HCT116 (cell line): ENCODE results near the gene NT5E.

Experiments
- CEBPB ChIP-seq: IDR thresholded peaks from 2 replicates; pipeline ENCODE4 v1.6.1; 2012; ENCODE audit warnings: low read depth
- EGR1 ChIP-seq: IDR thresholded peaks from 2 replicates; pipeline ENCODE4 v1.6.1; 2012; ENCODE audit warnings: low read depth
- ELF1 ChIP-seq: IDR thresholded peaks from 2 replicates; pipeline ENCODE4 v1.6.1; 2012; ENCODE audit warnings: low read depth, borderline replicate concordance
- EZH2 ChIP-seq: fragments of 200-600 bp; sonication (generic); IDR thresholded peaks from 2 replicates; pipeline ENCODE4 v1.6.1; 2017; ENCODE audit warnings: antibody characterized with exemption, mixed run types
- POLR2AphosphoS5 ChIP-seq: IDR thresholded peaks from 2 replicates; pipeline ENCODE4 v1.6.1; 2011; ENCODE audit warnings: mild to moderate bottlenecking, low read depth, low read length, moderate library complexity
- RAD21 ChIP-seq: IDR thresholded peaks from 2 replicates; pipeline ENCODE4 v1.6.1; 2012; ENCODE audit warnings: low read depth, mild to moderate bottlenecking
- SIN3A ChIP-seq: IDR thresholded peaks from 2 replicates; pipeline ENCODE4 v1.6.1; 2012; ENCODE audit warnings: low read depth
- YY1 ChIP-seq: IDR thresholded peaks from 2 replicates; pipeline ENCODE4 v1.6.1; 2011; ENCODE audit warnings: low read length, low read depth, moderate library complexity, mild to moderate bottlenecking; ENCODE audit not compliant: insufficient replicate concordance; ENCODE audit errors: extremely low read depth
- TF ChIP-seq, protein P1 (sequence below): IDR thresholded peaks from 2 replicates; pipeline ENCODE4 v1.6.1; 2012; ENCODE audit warnings: low read depth
- TF ChIP-seq, protein P2 (sequence below), 3 experiments: fragments of 200-600 bp in 1 of 3; sonication (generic) in 1 of 3; IDR thresholded peaks in 2 of 3; conservative IDR thresholded peaks in 1 of 3; 2 replicates each; pipeline ENCODE4 v1.5.1; 2012 to 2017; ENCODE audit warnings: low read depth in 2 of 3, low read length in 2 of 3, antibody characterized with exemption in 1 of 3, borderline replicate concordance in 1 of 3, control low read depth in 1 of 3, mild to moderate bottlenecking in 1 of 3, mixed read lengths in 1 of 3, mixed run types in 1 of 3, moderate library complexity in 1 of 3; ENCODE audit not compliant: insufficient read depth in 1 of 3

DNA sequence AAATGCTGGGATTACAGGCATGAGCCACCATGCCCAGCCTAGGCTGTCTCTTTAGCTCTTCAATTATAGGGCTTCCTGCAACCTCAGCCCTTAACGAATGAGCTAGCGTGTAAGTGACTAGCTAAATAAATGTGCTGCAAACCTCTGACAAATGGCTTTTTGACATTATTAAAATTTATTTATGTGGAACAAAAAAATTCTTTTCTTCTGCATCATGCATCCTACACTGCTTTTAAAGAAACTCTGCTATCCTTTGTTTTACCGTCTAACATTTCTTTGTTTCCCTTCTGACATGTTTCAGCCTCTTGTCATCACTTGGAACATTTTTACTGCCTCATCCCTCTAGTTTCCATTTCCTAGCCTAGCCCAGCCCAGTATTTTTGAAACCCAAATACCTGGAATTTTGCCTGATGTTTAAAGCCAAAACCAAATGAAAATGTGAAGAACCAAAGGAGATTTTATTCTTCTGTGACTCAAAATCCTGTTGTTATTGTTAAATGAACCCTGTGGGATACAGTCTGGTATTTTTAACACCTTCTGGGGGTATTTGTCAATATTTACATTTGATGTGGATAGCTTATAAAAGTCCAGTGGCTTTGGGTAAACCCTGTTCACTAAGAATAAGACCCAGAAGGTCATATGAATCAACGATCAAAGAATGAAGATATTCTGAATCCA is 9.5 kb downstream of the NT5E start:
- TF ChIP-seq, protein P1, sequence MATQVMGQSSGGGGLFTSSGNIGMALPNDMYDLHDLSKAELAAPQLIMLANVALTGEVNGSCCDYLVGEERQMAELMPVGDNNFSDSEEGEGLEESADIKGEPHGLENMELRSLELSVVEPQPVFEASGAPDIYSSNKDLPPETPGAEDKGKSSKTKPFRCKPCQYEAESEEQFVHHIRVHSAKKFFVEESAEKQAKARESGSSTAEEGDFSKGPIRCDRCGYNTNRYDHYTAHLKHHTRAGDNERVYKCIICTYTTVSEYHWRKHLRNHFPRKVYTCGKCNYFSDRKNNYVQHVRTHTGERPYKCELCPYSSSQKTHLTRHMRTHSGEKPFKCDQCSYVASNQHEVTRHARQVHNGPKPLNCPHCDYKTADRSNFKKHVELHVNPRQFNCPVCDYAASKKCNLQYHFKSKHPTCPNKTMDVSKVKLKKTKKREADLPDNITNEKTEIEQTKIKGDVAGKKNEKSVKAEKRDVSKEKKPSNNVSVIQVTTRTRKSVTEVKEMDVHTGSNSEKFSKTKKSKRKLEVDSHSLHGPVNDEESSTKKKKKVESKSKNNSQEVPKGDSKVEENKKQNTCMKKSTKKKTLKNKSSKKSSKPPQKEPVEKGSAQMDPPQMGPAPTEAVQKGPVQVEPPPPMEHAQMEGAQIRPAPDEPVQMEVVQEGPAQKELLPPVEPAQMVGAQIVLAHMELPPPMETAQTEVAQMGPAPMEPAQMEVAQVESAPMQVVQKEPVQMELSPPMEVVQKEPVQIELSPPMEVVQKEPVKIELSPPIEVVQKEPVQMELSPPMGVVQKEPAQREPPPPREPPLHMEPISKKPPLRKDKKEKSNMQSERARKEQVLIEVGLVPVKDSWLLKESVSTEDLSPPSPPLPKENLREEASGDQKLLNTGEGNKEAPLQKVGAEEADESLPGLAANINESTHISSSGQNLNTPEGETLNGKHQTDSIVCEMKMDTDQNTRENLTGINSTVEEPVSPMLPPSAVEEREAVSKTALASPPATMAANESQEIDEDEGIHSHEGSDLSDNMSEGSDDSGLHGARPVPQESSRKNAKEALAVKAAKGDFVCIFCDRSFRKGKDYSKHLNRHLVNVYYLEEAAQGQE, result no peak
- TF ChIP-seq EZH2 (no peak), EGR1 (no peak), SIN3A (no peak), RAD21 (no peak), YY1 (no peak), ELF1 (no peak), CEBPB (no peak), POLR2AphosphoS5 (no peak; the same call in 1 of the 2 replicates)
- TF ChIP-seq, protein P2, sequence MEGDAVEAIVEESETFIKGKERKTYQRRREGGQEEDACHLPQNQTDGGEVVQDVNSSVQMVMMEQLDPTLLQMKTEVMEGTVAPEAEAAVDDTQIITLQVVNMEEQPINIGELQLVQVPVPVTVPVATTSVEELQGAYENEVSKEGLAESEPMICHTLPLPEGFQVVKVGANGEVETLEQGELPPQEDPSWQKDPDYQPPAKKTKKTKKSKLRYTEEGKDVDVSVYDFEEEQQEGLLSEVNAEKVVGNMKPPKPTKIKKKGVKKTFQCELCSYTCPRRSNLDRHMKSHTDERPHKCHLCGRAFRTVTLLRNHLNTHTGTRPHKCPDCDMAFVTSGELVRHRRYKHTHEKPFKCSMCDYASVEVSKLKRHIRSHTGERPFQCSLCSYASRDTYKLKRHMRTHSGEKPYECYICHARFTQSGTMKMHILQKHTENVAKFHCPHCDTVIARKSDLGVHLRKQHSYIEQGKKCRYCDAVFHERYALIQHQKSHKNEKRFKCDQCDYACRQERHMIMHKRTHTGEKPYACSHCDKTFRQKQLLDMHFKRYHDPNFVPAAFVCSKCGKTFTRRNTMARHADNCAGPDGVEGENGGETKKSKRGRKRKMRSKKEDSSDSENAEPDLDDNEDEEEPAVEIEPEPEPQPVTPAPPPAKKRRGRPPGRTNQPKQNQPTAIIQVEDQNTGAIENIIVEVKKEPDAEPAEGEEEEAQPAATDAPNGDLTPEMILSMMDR (IDR thresholded peaks at IDR 0.05 in 2 of 3, conservative IDR thresholded peaks at IDR 0.05 in 1 of 3; ENCODE audit: borderline replicate concordance in 1 of 3, insufficient read depth in 1 of 3, low read depth in 2 of 3, low read length in 2 of 3), result no peak
